GM19452 (cell line): ENCODE measurements around the gene PCDH15.
"Not testable (repeated sequence)": the region's sequence is repeated elsewhere in the genome, so short reads cannot be mapped to it uniquely, and the experiment has no call there.

ENCODE experiments used
- ATAC-seq: cut with Tn5 transposase; IDR thresholded peaks from one replicate; pipeline ENCODE4 v1.9.1; 2021; ENCODE audit not compliant: unreplicated experiment

The PCDH15 gene

DNA sequence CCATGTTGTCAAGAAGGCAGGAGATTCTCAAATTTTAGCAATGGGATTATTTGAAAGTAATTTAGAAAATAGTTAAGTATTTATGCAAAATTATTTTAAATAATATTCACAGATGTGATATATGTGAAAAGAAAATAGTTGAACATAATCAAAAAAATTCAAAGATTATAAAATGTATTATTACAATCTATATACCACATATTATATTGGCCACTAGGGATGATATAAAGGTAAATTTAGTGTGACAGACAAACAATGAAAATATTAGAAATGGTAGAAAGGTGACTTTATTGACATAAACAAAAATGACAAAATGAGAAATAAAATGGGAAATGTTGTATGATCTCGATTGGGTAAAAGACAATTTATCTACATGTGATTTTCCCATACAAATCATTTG, 385.5 kb downstream of the PCDH15 start:
- ATAC-seq: no peak

DNA sequence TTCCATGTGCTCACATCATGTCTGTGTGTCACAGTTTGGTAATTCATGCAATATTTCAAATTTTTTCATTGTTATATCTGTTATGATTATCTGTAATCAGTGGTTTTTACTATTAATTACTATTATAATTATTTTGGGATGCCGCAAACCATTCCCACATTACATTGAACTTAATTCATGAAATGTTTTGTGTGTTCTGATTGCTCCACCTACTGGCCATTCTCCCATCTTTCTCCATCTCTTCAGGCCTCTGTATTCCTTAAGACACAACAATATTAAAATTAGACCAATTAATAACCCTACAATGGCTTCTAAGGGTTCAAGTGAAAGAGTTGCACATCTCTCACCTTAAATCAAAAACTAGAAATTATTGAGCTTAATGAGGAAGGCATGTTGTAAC, 398.5 kb downstream of the PCDH15 start:
- ATAC-seq: no peak

DNA sequence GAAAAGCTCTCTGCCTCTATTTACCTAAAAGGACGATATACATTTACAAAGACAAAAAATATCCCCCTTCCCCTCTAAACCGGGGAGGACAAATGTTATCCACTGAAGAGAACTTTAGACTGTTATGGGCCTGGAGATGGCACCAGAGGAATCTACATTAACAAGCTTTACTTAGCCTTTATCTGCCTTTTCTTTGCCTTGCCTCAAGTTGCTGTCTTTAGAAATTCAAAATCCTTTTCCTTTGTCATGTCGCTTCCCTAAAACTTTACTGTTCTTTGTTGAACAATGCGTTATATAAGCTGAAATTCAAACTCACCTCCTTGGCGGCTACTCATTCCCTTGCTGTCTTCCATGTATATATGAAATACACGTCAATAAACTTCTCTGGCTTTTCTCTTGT, 405.0 kb downstream of the PCDH15 start:
- no peak for ATAC-seq

DNA sequence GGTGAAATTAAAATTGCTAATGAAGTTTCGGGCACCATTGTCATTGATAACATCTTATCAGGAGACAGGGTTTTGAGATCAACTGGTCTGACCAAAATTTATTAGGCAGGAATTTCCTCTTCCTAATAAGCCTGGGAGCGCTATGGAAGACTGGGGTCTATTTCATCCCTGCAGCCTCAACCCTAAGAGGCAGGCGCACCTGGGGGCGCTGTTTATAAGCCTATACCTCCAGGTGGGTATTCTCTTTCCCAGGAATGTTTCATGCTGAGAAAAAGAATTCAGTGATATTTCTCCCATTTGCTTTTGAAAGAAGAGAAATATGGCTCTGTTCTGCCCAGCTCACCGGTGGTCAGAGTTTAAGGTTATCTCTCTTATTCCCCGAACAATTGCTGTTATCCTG, 406.4 kb downstream of the PCDH15 start:
- not testable (repeated sequence) for ATAC-seq

DNA sequence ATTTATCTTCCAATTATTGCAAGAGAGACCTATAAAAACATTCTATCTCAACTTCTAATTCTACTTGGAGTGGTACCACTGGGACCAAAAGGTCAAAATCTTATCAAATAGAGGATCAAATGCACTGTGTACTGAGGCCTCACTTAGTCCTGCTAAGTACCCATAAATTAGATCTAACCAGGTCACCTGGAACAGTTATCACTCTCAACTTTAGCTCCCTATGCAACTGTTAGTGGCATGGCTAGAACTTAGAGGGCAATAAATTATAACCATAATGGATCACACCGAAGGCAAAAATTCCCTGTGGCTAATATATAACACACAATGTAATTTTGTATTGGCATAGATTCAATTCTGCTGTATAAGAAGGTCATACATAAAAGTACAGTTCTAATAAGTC, 428.9 kb downstream of the PCDH15 start:
- ATAC-seq: no peak

DNA sequence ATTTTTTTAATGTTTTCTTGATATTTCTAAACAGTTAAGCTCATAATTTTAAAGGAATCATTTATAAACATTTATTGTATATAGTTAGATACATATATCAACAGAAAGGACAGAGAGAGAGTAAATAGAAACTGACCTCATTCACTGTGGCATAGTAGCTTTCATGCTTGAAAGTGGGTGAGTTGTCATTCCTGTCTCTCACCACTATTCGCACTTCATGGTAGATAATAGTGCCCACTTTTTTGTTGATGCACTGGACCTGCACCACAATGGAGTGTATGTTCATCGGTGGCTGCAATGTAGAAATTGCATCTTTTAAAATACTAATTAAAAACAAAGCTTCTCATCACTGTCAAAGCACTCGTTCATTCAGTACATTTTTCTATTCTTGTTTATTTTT, 432.0 kb downstream of the PCDH15 start:
- no peak for ATAC-seq

DNA sequence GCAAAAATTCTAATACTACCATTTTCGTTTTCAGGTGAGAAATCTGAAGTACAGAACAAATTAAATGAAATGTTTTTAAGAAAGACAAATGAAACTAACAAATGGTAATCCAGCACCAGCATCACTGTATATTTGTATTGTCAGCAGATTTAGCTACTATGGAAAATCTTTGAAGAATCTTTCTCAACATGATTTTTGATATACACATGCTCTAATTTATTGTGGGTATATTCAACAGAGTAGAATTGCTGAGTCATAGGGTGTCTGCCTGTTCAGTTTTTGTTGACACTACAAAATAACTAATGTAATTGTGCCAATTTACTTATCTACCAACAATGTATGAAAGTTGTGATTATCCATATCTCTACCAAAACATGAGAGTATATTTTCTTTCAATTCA, 437.6 kb downstream of the PCDH15 start:
- ATAC-seq: no peak

DNA sequence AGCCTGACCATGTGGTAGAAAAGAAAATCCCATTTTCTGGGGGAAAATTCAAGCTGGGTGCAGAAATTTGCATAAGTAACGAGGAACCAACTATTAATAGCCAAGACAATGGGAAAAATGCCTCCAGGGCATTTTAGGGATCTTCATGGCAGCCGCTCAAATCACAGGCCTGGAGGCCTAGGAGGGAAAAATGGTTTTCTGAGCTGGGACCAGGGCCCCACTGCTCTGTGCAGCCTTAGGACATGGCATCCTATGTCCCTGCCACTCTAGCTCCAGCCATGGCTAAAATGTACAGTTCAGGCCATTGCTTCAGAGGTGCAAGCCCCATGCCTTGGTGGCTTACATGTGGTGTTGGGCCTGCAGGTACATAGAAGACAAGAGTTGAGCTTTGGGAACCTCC, 459.0 kb downstream of the PCDH15 start:
- no peak for ATAC-seq

DNA sequence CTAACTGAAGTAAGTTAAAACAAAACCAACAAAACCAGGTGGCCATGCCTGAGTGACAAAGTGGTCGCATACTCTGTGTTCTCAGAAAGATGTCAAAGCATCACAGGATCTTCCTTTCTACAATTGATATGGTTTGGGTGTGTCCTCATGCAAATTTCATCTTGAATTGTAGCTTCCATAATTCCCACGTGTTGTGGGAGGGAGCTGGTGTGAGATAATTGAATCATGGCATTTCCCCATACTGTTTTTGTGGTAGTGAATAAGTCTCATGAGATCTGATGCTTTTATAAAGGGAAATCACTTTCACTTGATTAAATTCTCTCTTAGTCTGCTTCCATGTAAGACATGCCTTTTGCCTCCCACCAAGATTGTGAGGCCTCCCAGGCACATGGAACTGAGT, 465.7 kb downstream of the PCDH15 start:
- no peak for ATAC-seq

DNA sequence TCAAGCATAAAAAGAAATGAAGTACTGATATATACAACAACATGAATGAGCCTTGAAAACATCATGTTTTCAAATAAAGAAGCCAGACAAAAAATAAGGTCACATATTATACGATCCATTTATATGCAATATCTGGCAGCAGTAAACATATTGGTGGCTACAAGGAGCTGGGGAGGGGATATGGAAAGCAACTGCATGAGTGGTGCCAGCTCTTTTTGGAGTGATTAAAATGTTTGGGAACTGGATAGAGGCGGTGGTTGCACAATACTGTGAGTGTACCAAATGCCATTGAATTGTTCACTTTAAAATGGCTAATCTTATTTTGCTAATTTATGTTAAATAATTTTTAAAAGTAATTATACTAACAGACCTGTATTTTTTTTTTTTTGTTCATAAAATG, 481.7 kb downstream of the PCDH15 start:
- ATAC-seq: no peak

DNA sequence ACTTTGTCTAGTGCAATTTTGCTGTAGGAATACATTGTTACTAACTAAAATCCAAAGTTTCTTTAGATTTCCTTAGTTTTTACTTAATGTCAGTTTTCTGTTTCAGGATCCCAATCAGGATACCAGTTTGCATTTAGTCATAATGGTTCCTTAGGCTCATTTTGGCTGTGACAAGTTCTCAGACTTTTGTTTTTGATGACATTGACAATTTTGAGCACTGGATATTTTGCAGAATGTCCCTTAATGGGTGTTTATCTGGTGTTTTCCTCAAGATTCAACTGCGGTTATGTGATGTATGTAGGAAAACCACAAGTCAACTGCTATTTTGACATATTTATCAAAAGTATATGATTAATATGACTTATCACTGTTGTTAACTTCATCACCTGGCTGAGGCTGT, 482.6 kb downstream of the PCDH15 start:
- no peak for ATAC-seq

DNA sequence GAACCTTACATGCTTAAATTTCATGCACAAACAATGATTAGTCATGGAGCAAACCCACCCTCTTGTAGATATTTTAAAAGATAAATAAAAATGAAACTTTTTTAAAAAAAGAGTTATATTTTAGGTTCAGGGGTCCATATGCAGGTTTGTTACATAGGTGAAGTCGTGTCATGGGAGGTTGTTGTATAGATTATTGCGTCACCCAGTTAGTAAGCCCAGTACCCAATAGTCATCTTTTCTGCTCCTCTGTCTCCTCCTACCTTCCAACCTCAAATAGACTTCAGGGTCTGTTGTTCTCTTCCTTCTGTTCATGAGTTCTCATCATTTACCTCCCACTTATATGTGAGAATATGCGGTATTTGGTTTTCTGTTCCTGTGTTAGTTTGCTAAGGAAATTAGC, 486.6 kb downstream of the PCDH15 start:
- no peak for ATAC-seq

DNA sequence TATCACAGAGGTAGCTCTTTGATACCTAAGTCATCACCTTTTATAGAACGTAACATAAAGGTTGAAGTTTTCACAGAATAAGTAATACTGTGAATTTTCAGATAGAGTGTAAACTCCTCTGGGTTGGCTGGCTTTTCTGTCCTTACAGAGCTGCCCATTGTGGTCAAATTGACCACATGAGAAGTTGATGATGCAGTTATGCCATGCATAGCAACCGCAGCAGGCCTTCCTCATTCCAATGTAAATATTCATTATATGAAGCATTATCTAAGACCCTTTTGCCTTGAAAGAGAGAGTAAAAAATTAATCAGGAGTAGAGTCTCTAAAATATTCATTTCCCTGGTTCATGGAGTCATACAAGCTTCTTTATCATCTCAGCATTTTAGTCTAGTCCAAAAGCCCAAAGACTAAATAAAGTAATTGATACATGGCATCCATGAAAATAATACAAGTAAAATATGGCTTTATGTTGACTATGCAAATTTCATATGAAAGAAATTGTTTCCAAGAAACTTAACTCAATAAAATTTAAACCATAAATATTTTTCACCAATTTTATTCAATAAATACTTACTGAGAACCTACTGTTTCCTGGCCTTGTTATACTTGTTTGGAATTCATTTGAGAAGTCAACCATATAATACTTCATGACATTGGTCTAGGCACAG, 516.4 kb downstream of the PCDH15 start:
- ATAC-seq: no peak

DNA sequence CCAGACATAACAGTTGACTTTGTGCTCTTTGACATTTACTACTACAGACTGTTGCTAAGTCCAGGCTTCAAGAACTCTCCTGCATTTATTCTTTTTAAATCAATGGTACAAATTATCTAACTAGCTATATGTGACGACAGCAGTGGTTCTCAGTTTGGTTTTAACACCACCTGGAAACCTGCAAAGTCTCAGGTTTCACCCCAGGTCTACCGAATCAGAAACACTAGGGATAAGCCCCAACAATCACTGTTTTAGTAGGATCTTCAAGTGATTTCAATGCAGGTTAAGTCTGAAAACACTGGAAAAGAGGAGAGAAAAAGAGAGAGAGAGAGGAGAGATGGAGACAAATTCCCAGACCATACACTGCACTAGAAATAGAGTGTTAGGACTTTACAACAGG, 519.0 kb downstream of the PCDH15 start:
- no peak for ATAC-seq

DNA sequence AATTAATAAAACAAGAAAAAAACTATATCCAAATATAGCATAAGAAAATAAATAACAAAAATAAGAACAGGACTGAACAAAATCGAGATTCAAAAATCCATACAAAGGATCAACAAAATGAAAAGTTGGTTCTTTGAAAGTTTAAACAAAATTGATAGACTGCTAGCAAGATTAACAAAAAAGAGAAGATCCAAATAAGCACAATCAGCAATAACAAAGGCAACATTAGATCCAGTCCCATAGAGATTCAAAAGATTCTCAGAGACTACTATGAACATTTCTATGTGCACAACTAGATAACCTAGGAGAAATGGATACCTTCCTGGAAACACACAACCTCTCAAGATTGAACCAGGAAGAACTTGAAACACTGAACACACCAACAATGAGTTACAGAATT, 534.6 kb downstream of the PCDH15 start:
- ATAC-seq: no peak

DNA sequence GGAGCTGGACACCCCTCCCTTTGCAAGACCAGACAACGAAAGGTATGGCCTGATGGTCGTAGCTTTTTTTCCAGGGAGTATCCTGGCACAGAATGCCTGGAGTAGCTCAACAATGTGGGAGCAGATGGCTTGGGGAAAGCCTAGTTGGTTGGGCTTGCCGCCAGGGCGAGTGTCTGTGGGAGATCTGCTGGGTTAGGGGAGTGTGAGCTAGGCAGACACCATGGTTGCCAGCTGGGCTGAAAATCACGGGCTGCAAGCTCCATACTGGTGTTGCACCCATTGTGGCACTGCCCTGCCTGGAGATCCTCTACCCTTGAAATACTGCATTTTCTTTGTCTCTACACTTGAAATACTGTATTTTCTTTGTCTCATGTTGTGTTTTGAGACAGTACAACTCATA, 538.3 kb downstream of the PCDH15 start:
- no peak for ATAC-seq

DNA sequence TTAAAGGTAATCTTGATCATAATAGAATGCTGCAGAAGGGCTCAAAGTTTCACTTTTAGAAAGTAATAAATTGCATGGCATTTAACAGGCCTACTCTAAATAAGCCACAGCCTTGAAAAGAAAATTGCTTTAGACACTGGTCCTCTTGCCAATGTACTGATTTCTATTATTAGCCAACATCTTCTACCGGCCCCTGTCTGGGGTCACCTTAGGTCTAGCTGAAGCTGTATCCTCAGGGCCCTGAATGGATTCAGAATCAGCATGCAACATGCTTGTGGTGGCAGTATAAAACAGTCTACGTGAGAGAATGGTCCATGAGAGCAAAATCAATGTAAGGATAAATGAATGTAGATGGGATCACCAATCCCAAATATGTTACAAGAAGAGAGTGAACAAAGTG, 541.9 kb downstream of the PCDH15 start:
- no peak for ATAC-seq

DNA sequence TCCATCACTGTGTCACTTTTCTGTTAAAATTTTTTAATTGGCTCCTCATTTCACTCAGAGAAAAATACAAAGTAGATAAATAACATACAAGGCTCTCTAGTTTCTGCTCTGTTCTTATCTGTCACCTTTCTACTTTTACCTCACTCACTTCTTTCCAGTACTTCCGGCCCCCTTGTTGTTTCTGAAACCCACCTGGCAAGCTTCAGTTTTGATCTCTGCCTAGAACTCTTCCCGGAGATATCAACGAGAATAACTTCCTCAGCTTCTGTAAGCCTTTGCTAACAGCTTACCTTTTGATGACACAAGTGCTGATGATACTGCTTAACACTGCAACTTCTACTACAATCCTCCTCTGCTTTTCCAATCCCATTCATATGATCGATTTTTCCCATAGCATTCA, 566.2 kb downstream of the PCDH15 start:
- ATAC-seq: no peak

DNA sequence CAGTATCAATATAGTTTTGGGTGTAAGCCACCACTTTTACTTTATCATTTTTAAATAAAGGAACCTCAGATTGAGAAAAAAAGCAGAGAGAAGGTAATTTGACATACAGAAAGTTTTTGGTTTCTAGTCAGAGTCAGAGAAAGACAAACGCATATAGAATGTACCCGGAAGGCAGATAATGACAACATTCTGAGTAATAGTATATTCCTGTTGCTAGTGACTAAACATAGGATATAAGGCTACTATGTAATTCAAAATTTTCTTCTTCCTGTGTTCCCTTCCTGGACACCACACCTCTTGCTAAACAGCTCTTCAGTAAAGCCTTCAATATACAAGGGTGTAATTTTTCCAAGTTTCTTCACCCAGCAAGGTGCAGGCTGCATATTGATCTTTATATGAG, 597.6 kb downstream of the PCDH15 start:
- ATAC-seq: no peak

DNA sequence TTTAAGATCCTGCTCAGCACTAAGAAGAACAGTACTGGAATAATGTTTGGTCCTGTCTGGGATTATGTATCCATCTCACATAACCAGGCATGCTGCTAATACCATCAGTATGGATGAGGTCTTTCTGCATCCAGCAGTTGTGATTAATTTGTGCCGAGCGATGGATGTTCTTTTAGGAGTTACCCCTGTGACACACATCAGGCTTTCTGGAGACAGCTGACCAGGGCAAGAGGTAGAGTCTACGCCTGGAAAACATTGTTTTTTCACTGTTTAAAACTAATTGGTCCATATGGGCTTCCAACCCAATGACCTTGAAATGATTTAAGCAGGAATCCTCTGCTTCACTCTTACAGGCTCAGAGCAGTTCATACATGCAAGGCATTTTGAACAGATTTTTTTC, 603.0 kb downstream of the PCDH15 start:
- ATAC-seq: no peak

DNA sequence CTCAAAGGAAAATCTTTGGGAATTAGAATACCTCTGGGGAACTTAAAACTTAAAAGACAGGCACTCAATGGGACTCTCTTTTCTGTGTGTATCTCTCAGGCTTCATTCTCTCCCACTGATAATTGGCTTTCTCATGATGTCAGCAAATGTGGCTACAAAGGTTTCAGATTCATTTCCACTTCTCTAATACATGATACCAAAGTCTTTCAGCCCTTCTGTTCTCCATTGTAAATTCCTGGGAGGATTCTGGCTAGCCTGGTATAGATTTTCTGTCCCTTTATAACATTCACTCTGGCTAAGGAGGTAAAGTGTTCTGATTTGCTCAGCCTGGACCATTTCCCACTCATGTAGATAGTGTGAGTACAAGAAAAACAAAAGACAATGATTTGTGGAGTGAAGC, 606.2 kb downstream of the PCDH15 start:
- ATAC-seq: no peak

DNA sequence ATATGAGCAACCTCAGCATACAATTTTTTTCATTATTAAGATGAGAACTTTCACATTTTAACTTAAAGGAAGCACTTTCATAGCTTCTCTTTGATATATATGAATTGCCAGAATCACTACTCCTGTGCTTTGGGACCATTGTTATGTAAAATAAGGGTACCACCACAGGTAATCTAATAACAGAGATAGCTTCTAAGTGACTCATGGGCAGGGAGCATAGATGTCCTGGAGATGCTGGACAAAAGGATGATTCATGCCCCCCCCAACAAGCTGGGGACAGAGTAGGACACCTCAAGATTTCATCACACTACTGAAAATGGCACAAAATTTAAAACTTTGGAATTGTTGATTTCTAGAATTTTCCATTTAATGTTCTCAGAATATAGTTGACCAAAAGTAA, 641.1 kb downstream of the PCDH15 start:
- no peak for ATAC-seq

DNA sequence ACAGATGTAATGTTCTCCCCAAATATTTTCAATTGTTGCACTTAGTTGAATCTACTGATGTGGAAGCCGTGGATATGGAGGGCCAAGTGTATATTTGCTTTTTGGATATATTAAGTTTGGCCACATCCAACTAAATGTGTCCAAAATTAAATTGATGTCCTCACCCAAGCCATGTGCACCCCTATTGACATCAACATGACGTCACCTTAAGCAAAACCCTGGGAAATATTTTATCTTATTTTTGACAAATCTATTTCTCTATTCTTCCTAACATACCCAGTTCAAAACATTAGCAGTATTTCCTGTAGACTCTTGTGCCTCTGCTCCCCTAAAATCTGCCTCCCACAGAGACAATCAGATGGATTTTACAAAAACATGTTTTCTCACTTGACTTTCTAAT, 652.5 kb downstream of the PCDH15 start:
- no peak for ATAC-seq
